Measurements from ENCODE around the gene CCDC197.
A peak's percentile ranks its signal among the peaks of the same experiment; 100 is the strongest.

The CCDC197 gene

DNA sequence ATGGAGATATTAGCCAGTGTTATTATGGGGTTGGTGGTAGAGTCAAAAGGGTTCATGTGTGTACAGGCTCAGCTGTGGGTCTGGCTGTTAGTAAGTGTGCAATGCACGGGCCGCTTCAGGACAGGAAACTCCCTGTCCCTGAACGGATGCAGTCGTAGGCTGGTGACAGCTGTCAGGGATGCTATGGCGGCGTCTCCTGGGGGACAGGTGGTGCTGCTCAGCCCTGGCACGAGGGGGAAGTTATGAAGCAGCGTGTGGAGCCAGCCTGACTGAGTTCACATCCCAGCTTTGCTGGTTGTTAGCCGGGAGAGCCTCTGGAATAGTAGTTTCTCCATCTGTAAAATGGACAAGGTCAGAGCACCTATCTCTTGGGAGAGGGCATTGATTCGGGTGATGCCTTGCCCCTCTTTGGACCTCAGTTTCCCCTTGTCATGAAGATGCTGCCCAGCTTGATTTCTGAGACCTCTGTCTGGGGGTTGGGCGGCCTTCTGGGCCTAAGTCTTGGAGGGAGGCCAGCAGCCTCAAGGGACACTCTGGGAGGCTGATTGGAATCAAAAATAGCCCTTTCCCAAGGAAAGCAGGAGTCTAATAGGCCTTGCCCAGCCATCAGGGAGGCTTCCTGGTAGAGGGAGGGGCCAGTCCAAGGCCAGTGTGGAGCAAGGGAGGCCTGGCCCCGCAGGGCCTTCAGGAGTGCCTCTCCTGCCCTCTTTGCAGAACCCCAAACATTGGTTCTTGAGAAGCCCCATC, 27.8 kb upstream of the CCDC197 start:
- ATAC-seq, result no peak
- peaks cover 76% of the 10 kb centered on the region for H3K4me1 Mint-ChIP-seq
- peaks cover 6% of the 10 kb centered on the region for H3K9me3 Mint-ChIP-seq
- peaks cover 8% of the 10 kb centered on the region for H3K27me3 Mint-ChIP-seq
- peak overlapping the region; percentile 29 for H3K4me3 Mint-ChIP-seq
- H3K27ac Mint-ChIP-seq, result peak overlapping the region; percentile 95
- no peaks in the 10 kb centered on the region for H3K36me3 Mint-ChIP-seq

DNA sequence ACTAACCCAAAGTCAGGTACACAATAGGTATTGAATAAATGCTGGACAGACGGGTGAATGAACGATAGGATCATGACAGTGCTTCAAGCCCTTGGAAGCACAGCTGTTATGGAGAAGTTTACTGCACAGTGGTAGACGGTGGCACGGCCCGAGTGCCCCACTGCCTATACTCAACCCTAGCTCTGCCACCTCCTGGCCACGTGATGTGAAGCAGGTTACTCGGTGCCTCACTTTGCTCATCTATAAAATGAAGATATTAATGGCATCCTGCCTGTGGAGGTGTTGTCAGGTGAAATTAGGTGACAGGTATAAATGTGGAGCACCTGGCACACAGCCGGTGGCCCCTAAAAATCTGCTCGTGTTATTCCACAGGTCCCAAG, 26.5 kb upstream of the CCDC197 start:
- Mint-ChIP-seq H3K4me1 (peaks cover 68% of the 10 kb centered on the region), H3K36me3 (peaks cover under 1% of the 10 kb centered on the region), H3K27me3 (peaks cover 21% of the 10 kb centered on the region), H3K9me3 (no peaks in the 10 kb centered on the region), H3K27ac (peak overlapping the region; percentile 95), H3K4me3 (peak overlapping the region; percentile 82)
- ATAC-seq, result peak; percentile 70

DNA sequence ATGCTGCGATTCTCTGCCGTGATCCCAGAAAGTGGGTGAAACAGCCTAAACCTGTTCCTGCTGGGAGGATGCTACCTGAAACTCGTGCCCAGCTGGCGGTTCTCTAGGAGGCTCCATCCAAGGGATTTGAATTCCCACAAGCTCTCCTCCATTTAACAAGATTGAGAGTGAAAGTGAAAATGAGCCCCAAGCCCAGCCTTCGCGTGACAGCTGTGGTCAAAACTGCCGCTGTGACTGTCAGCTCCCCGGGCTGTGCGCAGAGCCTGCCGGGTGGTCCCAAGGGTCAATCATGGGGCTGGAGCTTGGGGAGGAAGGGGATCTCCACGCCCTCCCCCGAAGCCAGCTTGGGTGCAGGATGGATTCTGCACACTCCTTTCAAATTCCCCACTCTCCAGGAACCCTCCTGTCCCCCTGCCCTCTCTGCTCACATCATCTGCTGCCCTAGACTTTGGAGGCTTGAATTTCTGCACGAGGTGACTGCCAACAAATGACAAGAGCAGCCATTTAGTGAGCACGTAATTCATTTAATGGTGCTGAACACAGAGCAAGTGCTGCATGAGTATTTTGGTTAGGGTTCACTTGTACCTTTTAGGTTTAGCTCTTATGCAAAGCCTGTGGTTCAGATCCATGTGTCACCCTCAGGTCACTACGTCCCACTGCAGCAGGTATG, 26.0 kb upstream of the CCDC197 start:
- Mint-ChIP-seq H3K4me3 (peak overlapping the region; percentile 82), H3K9me3 (no peaks in the 10 kb centered on the region), H3K27ac (peak overlapping the region; percentile 95), H3K27me3 (peaks cover 26% of the 10 kb centered on the region), H3K4me1 (peaks cover 68% of the 10 kb centered on the region), H3K36me3 (peaks cover 5% of the 10 kb centered on the region)
- peak; percentile 78 for ATAC-seq

DNA sequence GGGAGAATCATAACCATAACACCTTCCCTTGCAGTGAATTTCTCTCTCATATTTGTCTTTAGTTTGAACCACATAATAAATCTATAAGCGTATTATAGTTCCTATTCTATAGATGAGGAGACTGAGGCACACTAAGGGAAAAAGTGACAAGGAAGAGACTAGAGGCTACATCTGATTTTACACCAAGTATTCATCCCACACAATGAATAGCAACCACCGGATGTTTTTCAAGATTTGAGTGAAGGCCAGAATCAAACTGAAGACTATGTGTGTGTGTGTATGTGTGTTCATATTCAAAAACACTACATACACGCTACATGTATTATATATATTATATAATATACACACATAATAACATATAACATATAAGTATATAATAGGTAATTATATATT, 25.5 kb upstream of the CCDC197 start:
- peaks cover 72% of the 10 kb centered on the region for H3K4me1 Mint-ChIP-seq
- peaks cover 1% of the 10 kb centered on the region for H3K9me3 Mint-ChIP-seq
- H3K4me3 Mint-ChIP-seq, result peak overlapping the region; percentile 82
- H3K27ac Mint-ChIP-seq, result peak overlapping the region; percentile 95
- peaks cover 31% of the 10 kb centered on the region for H3K27me3 Mint-ChIP-seq
- peaks cover 7% of the 10 kb centered on the region for H3K36me3 Mint-ChIP-seq
- ATAC-seq, result no peak

DNA sequence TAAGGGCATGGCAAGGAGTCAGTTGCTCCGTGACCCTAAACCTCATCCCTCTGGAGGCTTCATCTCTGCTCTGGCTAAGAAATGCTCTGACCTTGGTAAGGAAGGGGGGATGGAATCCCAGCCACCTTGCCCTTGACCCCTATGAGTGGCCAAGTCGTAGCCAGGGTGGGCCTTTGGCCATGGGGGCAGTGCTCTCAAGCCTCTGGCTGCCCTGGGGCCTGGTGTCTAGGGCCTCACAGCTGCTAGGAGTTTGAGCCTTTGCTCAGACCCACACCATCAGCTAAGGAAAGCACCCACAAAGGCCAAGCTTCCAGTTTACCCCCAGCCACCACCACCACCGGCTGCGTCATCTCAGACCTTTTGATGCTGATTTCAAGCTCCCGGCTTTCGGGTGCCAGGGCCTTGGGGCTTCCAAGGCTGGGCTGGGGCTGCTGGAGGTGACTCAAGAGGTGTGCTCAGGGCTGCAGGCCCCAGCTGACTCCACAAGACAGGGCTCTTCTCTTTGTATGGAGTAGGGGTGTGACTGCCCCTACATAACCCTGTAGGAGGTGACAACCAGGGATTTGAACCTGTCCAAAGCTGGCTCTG, 24.4 kb upstream of the CCDC197 start:
- Mint-ChIP-seq H3K4me1 (peaks cover 73% of the 10 kb centered on the region), H3K27ac (peak overlapping the region; percentile 95), H3K9me3 (peaks cover 4% of the 10 kb centered on the region), H3K27me3 (peaks cover 38% of the 10 kb centered on the region), H3K36me3 (peaks cover 10% of the 10 kb centered on the region), H3K4me3 (no peak overlapping the region)
- ATAC-seq, result no peak

DNA sequence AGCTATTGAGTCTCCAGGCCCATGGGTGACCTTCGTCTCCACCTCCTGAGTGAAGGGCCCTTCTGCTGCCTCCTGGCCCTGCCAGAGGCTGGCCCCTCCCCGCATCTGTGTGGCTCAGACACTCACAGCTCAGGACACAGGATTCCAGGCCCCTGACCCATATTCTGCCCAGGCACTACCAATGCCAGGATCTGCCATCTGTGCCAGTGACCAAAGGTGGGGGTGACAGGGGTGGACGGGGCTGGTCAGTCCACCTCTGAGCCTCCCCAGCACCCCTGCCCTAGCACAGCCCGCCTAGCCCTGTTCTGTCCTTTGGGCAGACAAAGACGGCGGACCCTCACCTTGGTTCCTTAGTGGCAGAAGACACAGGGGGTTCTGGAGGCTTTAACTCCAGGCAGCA, 23.5 kb upstream of the CCDC197 start:
- Mint-ChIP-seq H3K36me3 (peaks cover 10% of the 10 kb centered on the region), H3K4me3 (no peak overlapping the region), H3K9me3 (peaks cover 6% of the 10 kb centered on the region), H3K4me1 (peaks cover 68% of the 10 kb centered on the region), H3K27me3 (peaks cover 38% of the 10 kb centered on the region), H3K27ac (peak overlapping the region; percentile 46)
- ATAC-seq, result no peak

DNA sequence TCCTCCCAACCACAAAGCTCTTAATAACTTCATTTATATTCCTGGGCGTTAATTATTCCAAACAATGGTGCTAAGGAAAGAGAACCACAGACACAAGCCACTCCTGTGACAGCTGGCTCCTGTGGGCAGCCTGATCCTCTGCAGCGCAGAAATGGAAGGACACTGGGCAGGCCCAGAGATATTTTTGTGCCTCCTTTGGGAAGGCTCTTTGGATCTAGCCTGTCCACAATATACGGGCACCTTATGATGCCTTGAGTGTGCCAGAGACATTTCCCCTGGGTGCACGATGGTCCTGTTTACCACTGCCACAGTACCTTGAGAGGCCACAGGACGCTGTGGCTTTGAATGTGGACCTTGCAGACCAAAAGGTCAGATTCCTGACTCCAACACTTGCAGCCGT, 22.8 kb upstream of the CCDC197 start:
- peak overlapping the region; percentile 46 for H3K27ac Mint-ChIP-seq
- peaks cover 10% of the 10 kb centered on the region for H3K36me3 Mint-ChIP-seq
- H3K4me1 Mint-ChIP-seq, result peaks cover 67% of the 10 kb centered on the region
- peaks cover 6% of the 10 kb centered on the region for H3K9me3 Mint-ChIP-seq
- H3K4me3 Mint-ChIP-seq, result no peak overlapping the region
- ATAC-seq, result no peak
- H3K27me3 Mint-ChIP-seq, result peaks cover 38% of the 10 kb centered on the region

DNA sequence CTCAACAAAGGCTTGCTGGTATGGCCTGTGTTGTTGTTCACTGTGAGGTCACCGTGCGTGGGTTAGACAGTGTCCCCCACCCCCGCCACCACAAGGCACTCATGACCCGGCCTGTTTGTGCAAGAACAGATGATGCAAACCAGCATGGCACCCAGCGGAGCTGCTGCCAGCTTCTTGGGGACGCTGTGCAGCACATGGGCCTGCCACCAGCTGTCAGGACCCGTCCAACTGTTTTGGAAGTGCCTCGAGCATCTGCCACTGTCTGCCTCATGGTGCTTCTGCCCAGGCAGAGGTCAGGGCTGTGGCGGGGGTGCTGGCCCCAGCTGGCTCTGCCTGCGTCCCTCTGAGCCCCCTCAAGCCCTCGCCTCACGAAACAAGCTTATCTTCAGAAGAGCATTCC, 22.3 kb upstream of the CCDC197 start:
- Mint-ChIP-seq H3K4me1 (peaks cover 62% of the 10 kb centered on the region), H3K36me3 (peaks cover 10% of the 10 kb centered on the region), H3K4me3 (no peak overlapping the region), H3K27ac (no peak overlapping the region), H3K27me3 (peaks cover 38% of the 10 kb centered on the region), H3K9me3 (peaks cover 6% of the 10 kb centered on the region)
- ATAC-seq, result no peak

DNA sequence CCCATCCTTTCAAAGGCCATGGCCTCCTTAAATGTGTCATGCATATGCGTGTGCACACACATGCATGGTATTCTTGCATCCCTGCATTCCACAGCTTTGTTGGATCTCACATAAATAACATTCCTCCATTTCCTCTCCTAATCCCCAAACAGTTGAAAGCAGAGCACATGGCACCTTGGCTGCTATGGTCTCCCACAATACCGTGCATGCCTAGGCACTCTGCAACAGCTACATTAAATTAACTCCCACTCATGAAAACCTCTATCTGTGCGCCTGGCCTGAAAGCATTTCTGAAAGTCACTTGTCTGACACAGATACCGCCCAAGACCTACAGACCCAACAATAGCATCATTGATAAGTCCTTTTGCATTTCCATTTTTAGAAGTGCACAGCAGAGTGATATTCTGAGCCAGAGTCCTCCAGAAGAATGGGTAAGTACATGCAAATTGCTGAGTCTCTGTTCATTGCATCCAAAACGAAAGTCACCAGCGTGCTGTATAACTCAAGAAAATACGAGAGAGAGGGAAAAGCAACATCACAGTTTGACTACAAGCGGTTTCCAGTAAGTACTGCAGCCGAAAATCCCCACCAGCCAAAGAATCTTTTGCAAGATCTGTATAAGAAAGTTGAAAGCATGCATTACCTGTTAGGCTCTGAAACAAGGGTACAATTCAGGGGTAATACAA, 21.2 kb upstream of the CCDC197 start:
- Mint-ChIP-seq H3K36me3 (peaks cover 10% of the 10 kb centered on the region), H3K4me3 (peak overlapping the region; percentile 36), H3K4me1 (peaks cover 61% of the 10 kb centered on the region), H3K9me3 (peaks cover 6% of the 10 kb centered on the region), H3K27me3 (peaks cover 47% of the 10 kb centered on the region), H3K27ac (peak overlapping the region; percentile 91)
- peak; percentile 64 for ATAC-seq

DNA sequence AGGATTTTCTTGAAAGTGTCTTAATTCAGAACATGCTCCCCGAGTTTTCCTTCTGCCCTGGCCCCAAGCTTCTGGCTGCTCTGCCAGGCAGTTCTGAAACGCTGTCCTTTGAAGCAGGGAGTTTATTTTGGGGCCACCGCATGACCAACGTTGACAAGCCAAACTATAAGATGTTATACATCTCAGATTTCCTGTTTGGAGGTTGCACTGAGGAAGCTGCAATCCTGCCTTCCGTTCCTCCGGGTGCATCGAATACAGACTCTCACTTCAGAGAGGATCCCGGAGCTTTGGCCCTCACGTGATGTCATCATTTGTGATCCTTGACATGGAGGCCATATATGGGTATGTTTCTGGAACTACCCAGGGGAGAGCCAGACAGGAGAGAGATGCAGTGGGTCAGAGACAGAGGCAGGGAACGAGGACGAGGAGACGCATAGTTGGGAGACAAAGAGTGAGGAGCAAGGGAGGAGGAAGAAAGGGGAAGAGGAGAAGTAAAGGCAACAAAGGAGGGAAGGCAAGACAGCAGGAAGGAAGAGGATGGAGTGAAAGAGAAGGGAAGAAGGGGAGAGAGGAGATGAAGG, 20.5 kb upstream of the CCDC197 start, which contains the start of gene ASB2:
Gene ASB2 (minus strand): TSS at position 94 of the 581 bp plus-strand sequence. CDS start 12,031 bp downstream, outside the sequence.
- H3K36me3 Mint-ChIP-seq, result peaks cover 10% of the 10 kb centered on the region

DNA sequence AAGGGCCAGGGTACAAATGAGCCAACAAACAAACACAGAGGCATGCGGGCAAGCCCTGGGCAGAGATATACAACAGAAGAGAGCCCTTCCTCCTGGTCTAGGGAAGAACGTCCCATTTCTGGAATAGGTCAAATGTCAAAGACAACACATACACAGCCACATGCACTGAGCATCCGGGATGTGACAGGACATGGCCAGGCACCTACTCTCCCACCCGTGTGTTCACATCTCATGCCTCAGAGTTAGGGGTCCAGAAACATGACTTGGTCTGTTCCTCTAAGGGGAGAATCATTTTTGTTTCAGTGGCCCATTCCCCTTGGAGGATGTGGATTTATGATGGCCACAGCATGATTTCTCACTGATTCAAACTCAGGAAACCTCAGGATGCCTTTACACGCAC, 19.9 kb upstream of the CCDC197 start:
- peaks cover 60% of the 10 kb centered on the region for H3K27me3 Mint-ChIP-seq
- H3K9me3 Mint-ChIP-seq, result peaks cover 6% of the 10 kb centered on the region
- H3K27ac Mint-ChIP-seq, result peak overlapping the region; percentile 91
- peaks cover 10% of the 10 kb centered on the region for H3K36me3 Mint-ChIP-seq
- no peak for ATAC-seq
- peaks cover 54% of the 10 kb centered on the region for H3K4me1 Mint-ChIP-seq
- H3K4me3 Mint-ChIP-seq, result peak overlapping the region; percentile 58

More for the DNA sequence above, 20.5 kb upstream of the CCDC197 start, which contains the start of gene ASB2:
- Mint-ChIP-seq H3K27me3 (peaks cover 54% of the 10 kb centered on the region), H3K4me1 (peaks cover 60% of the 10 kb centered on the region), H3K9me3 (peaks cover 6% of the 10 kb centered on the region), H3K4me3 (peak within 1 kb of the TSS; percentile 58), H3K27ac (peak within 1 kb of the TSS; percentile 91)
- ATAC-seq, result no peak

DNA sequence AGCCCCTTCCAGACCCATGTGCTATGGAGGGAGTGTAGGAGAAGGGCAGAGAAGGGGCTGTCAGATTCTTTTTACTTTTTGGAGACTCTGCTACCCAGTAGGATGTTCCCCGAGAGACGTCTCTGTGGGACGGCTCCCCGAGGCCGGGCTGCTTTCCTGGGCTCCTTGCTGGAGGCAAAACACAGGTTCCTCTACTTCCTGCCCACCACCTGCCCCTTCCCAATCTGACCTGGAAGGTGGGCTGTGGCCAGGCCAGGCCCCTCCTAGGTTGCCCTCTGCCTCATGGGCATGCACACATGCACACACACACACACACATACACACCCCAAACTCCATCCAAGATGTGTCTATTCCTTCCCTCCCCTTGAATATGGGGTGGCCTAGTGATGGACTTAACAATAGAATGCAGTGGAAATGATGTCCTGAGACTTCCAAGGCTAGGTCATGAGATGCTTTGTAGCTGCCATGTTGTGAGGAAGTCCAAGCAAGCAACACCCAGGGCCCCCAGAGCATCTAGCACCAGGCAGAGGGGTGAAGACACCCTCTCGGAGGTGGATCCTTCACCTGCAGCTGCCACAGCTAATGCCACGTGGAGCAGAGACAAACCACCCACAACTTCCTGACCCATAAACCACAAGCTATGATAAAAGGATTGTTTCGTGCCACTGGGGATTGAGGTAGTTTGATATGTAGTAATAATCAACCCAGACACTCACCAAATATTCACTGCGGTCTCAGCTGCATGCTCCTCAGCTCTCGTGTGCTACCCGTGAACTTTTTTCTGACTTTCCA, 19.1 kb upstream of the CCDC197 start:
- ATAC-seq, result peak; percentile 92
- H3K9me3 Mint-ChIP-seq, result peaks cover 6% of the 10 kb centered on the region
- peaks cover 10% of the 10 kb centered on the region for H3K36me3 Mint-ChIP-seq
- H3K27ac Mint-ChIP-seq, result peak overlapping the region; percentile 91
- peaks cover 50% of the 10 kb centered on the region for H3K4me1 Mint-ChIP-seq
- no peak overlapping the region for H3K4me3 Mint-ChIP-seq
- H3K27me3 Mint-ChIP-seq, result peaks cover 63% of the 10 kb centered on the region

DNA sequence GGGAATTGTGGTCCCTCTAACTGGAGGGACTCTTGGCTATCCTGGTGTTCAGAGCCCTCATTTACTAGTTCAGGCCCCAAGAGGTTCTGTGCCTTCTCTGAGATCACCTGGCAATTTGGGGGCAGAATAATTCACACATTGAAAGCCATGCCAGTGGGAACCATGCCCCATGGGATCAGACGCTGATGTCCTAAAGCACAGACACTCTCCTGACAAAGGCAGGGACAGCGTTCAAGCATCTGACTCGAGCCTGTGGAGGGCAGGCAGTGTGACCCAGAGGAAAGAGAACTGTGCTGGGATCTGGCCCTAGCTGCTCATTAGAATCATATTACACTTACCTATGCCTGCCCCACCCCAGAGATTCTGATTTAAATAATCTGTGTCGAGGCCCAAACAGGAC, 18.4 kb upstream of the CCDC197 start:
- no peak for ATAC-seq
- Mint-ChIP-seq H3K27me3 (peaks cover 69% of the 10 kb centered on the region), H3K9me3 (peaks cover 6% of the 10 kb centered on the region), H3K4me1 (peaks cover 50% of the 10 kb centered on the region), H3K4me3 (no peak overlapping the region), H3K27ac (peak overlapping the region; percentile 91), H3K36me3 (peaks cover 10% of the 10 kb centered on the region)

Data from stimulated activated memory B cell treated with anti-CD40 and anti-IgM and Interleukin-4, amounts not matched to agents 10 μg/mL and 1 μg/mL and 100 μg/mL, for 72 hours (primary cell).